Measurements from ENCODE around the gene WNK2.
A peak's percentile ranks its signal among the peaks of the same experiment; 100 is the strongest.

WNK2 gene

GRCh38 chr9:93258419-93258817 lies 74.5 kb downstream of the WNK2 start:
- peak; percentile 20 for DNase-seq

- no peak for DNase-seq
Measured at GRCh38 chr9:93258818-93259489, 75.0 kb downstream of the WNK2 start.

- peak; percentile 19 for DNase-seq
Measured at GRCh38 chr9:93259490-93260262, 75.7 kb downstream of the WNK2 start.

- DNase-seq = no peak
Measured at GRCh38 chr9:93260263-93261066, 76.5 kb downstream of the WNK2 start.

GRCh38 chr9:93261281-93261680 lies 77.3 kb downstream of the WNK2 start:
- peak; percentile 11 for DNase-seq

DNA sequence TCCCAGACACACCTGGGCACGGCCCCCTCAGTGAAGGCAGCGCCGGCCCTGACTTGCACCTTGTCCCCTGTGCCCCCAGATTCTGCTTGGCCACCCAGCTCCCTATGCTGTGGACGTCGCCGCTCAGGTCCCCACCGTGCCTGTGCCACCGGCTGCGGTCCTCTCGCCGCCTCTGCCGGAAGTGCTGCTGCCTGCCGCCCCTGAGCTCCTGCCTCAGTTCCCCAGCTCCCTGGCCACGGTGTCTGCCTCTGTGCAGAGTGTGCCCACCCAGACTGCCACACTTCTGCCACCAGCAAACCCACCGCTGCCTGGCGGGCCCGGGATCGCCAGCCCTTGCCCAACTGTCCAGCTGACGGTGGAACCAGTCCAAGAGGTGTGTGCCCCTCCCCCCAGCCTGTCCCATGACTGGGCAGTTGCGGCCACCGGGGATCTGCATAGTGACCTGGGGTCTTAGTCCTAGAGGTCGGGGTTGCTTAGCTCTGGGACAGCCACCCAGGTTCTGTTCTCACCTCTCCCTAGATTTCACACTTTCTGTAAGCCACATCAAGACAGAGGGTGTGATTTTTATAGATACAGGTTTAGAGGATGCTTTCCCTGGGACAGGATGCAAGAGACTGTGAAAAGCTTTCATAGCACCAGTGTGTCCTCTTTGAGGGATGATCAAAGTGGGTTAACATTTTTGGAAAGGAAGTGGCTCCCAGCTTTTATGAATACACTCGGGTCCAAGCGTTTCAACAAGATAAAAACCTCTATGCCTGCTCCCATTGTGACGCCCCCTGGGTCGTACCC lies 78.0 kb downstream of the WNK2 start:
- peak; percentile 16 for DNase-seq

GRCh38 chr9:93262537-93263310 lies 78.8 kb downstream of the WNK2 start:
- peak; percentile 16 for DNase-seq

DNA sequence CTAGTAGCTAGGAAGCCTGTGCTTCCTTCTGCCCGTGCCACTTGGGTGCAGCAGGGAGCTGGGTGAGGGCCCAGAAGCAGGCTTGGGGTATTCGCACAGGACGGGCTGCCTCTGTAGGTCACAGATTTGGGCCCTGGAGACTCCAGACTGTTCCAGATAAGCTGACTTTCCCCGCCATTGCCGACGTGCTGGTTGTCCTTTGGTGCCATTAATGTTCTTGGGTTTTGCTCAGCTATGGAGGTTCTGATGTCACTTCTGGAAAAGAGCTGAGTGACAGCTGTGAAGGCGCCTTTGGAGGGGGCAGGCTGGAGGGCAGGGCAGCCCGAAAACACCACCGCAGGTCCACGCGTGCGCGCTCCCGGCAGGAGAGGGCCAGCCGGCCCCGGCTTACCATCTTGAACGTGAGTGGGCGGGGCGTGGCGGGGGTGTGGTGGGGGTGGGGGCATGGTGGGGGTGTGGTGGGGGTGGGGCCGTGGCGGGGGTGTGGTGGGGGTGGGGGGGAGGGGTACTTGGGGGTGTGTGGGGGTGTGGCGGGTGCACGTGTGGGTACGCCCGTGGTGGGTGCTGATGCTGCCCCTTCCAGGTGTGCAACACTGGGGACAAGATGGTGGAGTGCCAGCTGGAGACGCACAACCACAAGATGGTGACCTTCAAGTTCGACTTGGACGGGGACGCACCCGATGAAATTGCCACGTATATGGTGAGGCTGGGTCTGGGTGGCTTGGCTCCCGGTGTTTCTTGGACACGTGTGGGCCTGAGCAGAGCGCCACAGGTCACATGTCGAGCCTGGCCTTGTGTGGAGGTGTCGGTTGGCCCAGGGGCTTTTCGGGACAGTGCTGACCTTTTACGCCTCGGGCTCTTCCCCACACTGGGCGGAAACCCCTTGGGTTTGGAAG lies 79.6 kb downstream of the WNK2 start:
- DNase-seq = no peak

DNA sequence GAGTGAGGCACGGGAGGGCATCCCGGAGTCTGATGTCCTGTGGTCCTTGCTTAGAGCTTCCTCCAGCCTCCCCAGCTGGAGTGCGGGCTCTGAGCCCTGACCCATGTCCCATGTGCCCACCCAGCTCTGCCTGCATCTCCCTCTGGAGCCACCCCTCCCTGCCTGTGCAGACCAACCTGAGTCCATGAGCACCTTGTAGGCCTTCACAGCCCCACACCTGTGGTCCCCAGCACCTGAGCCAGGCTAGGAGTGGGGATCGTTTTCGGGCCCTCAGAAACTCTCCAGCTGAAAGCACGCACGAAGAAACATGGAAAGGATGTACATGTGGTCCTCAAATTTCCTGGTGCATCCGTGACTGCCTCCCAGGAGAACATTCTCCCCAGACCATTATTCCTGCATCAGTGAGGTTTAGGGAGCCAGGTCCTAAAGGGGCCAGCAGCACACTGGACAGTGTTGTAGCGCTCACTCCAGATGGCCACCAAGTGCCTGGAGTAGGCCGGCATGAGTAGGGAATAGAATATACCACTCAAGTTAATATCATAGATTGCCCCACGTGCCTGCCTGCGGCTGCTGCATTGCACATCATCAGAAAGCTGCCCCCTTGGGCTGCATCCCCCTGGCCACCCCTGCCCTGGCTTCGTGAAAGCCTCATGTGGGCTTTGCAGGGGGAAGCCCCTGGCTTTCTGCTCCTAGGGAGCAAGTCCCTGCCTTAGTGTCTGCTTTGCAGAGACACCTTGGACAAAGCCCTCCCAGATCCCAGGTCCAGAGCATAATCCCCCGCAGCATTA lies 80.6 kb downstream of the WNK2 start:
- peak; percentile 13 for DNase-seq

GRCh38 chr9:93265301-93265971 lies 81.5 kb downstream of the WNK2 start:
- no peak for DNase-seq

DNA sequence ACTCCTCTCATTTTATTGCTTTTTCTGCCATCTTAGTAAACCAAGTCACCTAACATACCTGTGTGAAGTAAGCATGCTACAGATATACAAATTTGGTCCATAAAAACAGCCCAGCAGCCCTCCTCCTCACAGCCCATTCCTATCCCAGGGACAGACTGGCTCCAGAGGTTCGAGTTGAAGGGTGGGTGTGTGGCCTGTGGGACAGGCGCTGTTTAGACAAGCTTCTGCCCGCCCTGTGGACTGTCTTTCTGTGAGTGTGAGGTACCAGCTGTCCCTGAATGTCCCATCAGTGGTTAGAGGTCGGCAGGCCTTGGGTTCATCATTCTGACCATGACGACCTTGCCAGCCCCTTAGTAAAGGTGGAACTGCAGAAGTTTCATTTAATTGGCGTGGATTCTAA lies 82.0 kb downstream of the WNK2 start:
- DNase-seq = no peak

DNA sequence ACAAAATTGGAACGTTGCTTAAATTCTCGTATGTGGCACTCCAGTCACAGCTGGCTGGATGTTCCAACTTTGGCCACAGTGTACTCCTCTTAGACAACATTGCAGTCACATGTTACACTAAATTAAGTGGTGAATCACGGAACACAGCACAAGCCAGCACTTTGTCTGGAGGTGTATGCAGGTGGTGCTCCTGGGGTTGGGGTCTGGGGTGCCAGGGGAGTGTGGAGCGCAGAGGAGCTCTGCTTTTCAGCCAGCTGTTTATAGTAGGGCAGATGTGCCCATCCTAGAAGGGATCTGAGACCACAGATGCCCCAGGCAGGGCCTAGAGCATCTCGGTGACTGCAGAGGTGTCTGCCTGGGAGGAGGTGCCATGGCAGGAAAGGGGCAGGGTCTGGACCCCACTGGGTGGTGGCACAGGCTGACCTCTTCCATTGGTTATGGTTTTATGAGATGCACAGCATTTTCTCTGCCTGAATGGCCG lies 82.6 kb downstream of the WNK2 start:
- DNase-seq = no peak

GRCh38 chr9:93267091-93267541 lies 83.2 kb downstream of the WNK2 start:
- DNase-seq = no peak

DNA sequence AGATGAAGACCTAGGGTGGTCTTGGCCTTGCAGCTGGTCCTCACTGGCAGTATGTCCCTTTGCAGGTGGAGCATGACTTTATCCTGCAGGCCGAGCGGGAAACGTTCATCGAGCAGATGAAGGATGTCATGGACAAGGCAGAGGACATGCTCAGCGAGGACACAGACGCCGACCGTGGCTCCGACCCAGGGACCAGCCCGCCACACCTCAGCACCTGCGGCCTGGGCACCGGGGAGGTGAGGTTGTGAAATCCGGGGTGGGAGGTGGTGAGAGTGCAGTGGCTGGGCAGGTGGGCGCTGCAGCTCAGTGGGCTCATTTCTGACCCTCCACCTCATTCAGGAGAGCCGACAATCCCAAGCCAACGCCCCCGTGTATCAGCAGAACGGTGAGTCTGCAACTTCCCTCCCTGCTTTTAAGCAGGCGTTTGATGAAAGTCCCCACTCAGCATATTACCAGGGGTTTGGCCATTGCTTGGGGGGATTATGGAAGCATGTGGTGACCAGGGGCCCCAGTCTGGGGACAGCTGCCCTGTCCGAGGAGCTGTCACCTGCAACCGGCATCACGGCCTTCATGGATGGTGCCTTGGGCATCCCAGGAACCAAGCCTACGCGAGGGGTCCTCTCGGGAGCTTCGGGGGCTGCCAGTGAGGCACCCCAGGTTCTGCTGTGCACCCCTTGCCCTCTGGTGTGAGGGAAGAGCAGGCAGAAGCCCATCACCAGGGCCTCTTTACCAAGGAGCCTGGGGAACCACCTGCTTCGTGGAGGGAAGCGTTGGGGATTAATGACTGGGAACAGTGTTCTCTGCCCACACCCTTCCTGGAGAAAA lies 84.0 kb downstream of the WNK2 start:
- no peak for DNase-seq

DNA sequence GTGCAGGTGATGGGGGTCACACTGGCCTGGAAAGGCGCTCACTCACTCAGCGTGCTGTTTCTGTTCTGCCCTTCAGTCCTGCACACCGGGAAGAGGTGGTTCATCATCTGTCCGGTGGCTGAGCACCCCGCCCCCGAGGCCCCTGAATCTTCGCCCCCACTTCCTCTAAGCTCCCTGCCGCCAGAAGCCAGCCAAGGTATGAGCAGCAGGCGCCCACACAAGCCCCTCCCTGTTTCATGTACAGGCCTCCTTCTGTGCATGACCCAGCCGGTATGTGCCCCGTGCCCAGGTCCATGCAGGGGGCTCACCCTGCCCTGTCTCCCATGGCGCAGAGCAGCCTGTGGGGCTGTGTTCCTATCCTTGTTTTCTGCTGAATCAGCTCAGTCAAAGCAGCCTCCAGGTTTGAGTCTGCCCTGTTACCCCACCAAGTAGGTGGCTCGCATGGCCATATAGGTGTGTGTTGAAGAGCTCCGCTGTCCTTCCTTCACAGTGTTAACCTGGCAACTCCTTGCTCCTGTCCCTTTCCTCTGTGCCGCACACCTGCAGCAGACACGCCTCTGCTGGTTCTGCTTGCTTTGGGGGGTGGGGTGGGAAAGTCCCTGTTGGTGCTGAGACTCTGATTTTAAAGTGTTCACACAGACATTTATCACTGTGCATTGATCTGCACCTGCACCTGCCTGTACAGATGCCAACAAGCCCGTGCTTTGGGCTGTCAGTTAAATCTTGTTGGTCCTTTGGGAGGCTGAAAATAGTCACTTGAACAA lies 84.8 kb downstream of the WNK2 start:
- DNase-seq = peak; percentile 47

GRCh38 chr9:93270976-93271375 lies 87.0 kb downstream of the WNK2 start:
- no peak for DNase-seq

- DNase-seq = no peak
Measured at GRCh38 chr9:93276973-93277372, 93.0 kb downstream of the WNK2 start.

GRCh38 chr9:93278144-93278543 lies 94.2 kb downstream of the WNK2 start:
- no peak for DNase-seq

Measured in stimulated activated CD8-positive, alpha-beta memory T cell treated with anti-CD3 and anti-CD28 coated beads, Interleukin-4, amount 100 ng/mL, for 48 hours (primary cell).